GM23248 (cell line): ENCODE results near the gene EGF. TPM values are rescaled to one million over a fixed set of nuclear protein-coding genes. Genes with fewer than 3 reads are reported as not detected.
A peak's percentile ranks its signal among the peaks of the same experiment; 100 is the strongest.
"Not testable (repeated sequence)": the region's sequence is repeated elsewhere in the genome, so short reads cannot be mapped to it uniquely, and the experiment has no call there.

Source experiments
- DNase-seq: peaks from one replicate; pipeline ENCODE4 v3.0.0-alpha.2; 2015
- H2AFZ ChIP-seq: fragments of 200-600 bp; sonication (generic); 2 replicates; pipeline ENCODE4 v1.6.1; 2016; ENCODE audit warnings: antibody characterized with exemption
- H3F3A ChIP-seq: fragments of 200-600 bp; sonication (generic); 2 replicates; pipeline ENCODE4 v1.6.1; 2016; ENCODE audit warnings: mild to moderate bottlenecking, antibody characterized with exemption, mixed run types; ENCODE audit not compliant: insufficient read depth
- H3K27ac ChIP-seq: fragments of 200-600 bp; sonication (generic); 2 replicates; pipeline ENCODE4 v1.5.1; 2016; ENCODE audit warnings: mild to moderate bottlenecking
- H3K27me3 ChIP-seq: fragments of 200-600 bp; sonication (generic); replicated peaks from 2 replicates; pipeline ENCODE4 v1.6.1; 2016; ENCODE audit warnings: mild to moderate bottlenecking; ENCODE audit not compliant: insufficient read depth
- H3K36me3 ChIP-seq: fragments of 200-600 bp; sonication (generic); 2 replicates; pipeline ENCODE4 v1.6.1; 2016; ENCODE audit warnings: low read depth, mild to moderate bottlenecking
- H3K4me1 ChIP-seq: fragments of 200-600 bp; sonication (generic); 2 replicates; pipeline ENCODE4 v1.6.1; 2016; ENCODE audit warnings: mild to moderate bottlenecking; ENCODE audit not compliant: insufficient read depth
- H3K4me2 ChIP-seq: fragments of 200-600 bp; sonication (generic); one replicate; pipeline ENCODE4 v1.6.1; 2016; ENCODE audit warnings: mild to moderate bottlenecking; ENCODE audit not compliant: unreplicated experiment
- H3K4me3 ChIP-seq: fragments of 200-600 bp; sonication (generic); 2 replicates; pipeline ENCODE4 v1.5.1; 2016; ENCODE audit warnings: mild to moderate bottlenecking
- H3K79me2 ChIP-seq: fragments of 200-600 bp; sonication (generic); 2 replicates; pipeline ENCODE4 v1.6.1; 2016; ENCODE audit warnings: mild to moderate bottlenecking; ENCODE audit not compliant: insufficient read depth
- H3K9ac ChIP-seq: fragments of 200-600 bp; sonication (generic); 2 replicates; pipeline ENCODE4 v1.6.1; 2016; ENCODE audit warnings: mild to moderate bottlenecking
- H3K9me2 ChIP-seq: fragments of 200-600 bp; sonication (generic); 2 replicates; pipeline ENCODE4 v1.6.1; 2016; ENCODE audit warnings: mixed run types, mild to moderate bottlenecking, moderate library complexity; ENCODE audit not compliant: insufficient read depth
- H3K9me3 ChIP-seq: fragments of 200-600 bp; sonication (generic); one replicate; pipeline ENCODE4 v1.6.1; 2017; ENCODE audit warnings: low read depth
- H4K20me1 ChIP-seq: fragments of 200-600 bp; sonication (generic); 2 replicates; pipeline ENCODE4 v1.6.0; 2016; ENCODE audit not compliant: insufficient read depth
- EZH2 ChIP-seq: fragments of 200-600 bp; sonication (generic); IDR thresholded peaks from 2 replicates; pipeline ENCODE4 v1.6.1; 2018; ENCODE audit warnings: antibody characterized with exemption, mild to moderate bottlenecking; ENCODE audit not compliant: insufficient read depth, poor library complexity, severe bottlenecking
- EZH2phosphoT487 ChIP-seq: fragments of 200-600 bp; sonication (generic); IDR thresholded peaks from 2 replicates; pipeline ENCODE4 v1.6.1; 2018; ENCODE audit warnings: antibody characterized with exemption, moderate library complexity, mild to moderate bottlenecking, low read depth; ENCODE audit not compliant: insufficient read depth
- WGBS, 2 experiments: methylation state at CpG; one replicate each; pipeline ENCODE4 v1.1.6; 2015 to 2017; ENCODE audit warnings: low lambda C conversion rate in 2 of 2, low coverage in 1 of 2; ENCODE audit errors: missing lambda C conversion rate in 2 of 2; 5-methylcytosine and 5-hydroxymethylcytosine counted together
- in situ Hi-C: fragments of 300-500 bp; cut with MboI; formaldehyde crosslinking; loops from 2 replicates; pipeline ENCODE4 v1.15.0; 2020
- polyA plus RNA-seq: library from polyadenylated mRNA; unstranded; fragments of >200 nt; fragmentation: Nextera tagmentation; extraction: Ambion mirVana; gene quantifications from 2 replicates; pipeline ENCODE4 v1.2.1, GENCODE V29; 2016
- total RNA-seq: library from RNA; depleted of rRNA; stranded (reverse); fragments of >200 nt; shearing (Covaris generic); gene quantifications from 2 replicates; pipeline ENCODE4 v1.2.3, GENCODE V29; 2014

The EGF gene
- total and polyA plus RNA-seq, 2 experiments from 2014 or later = 0.43 TPM; not detected in 1

GRCh38 chr4:109872950-109873656, 39.6 kb upstream of the EGF start:
- Histone ChIP-seq H2AFZ (peak overlapping the region; percentile 49), H3F3A (no peaks in the 10 kb centered on the region), H3K79me2 (no peaks in the 10 kb centered on the region), H3K9me3 (no peaks in the 10 kb centered on the region), H3K36me3 (no peaks in the 10 kb centered on the region), H3K9me2 (no peaks in the 10 kb centered on the region), H3K4me2 (no peak overlapping the region), H3K27me3 (no peaks in the 10 kb centered on the region), H4K20me1 (no peaks in the 10 kb centered on the region; the same call in 1 of the 2 replicates), H3K4me1 (no peaks in the 10 kb centered on the region), H3K4me3 (no peak overlapping the region), H3K27ac (no peak overlapping the region), H3K9ac (no peak overlapping the region)
- whole genome bisulfite sequencing, 2 experiments = 78 to 87% methylated on average over 6 of the region's 6 CpGs
- TF ChIP-seq EZH2 = no peak
- no peak for TF ChIP-seq EZH2phosphoT487
- DNase-seq = no peak
- in situ Hi-C loops = no loop called here

DNA sequence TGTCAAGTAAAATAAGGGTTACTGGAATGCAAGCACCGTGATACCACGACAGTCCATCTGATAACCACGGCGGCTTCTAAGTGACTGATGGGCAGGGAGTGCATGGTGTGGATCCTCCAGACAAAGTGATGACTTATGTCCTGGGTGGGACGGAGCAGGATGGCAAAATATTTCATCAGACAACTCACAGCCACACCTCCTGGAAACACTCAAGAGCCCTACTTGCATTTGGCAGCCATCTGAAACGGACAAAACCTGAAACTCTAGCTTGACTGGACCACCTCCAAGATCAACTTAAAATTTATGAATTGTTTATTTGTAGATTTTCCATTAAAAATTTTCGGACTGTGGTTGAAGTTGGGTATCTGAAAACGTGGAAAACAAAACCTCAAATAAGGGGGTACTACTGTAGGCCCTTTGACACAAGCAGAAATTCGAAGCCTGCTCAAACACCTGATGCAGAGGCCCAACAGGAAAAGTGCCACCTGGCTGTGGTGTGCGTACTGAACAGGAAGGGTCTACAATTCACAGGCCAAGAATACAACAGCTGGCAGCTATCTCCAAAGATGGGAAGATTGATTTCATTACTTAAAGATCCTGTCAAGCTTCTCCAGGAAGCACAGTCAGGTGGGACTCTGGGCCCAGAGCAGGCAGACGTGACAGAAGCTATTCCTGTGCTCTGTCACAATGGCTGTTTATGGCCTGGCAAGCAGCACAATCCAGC, 38.7 kb upstream of the EGF start:
- Histone ChIP-seq H3K36me3 (no peaks in the 10 kb centered on the region), H3K4me1 (no peaks in the 10 kb centered on the region), H3K4me2 (no peak overlapping the region), H3K4me3 (no peak overlapping the region), H4K20me1 (no peaks in the 10 kb centered on the region; the same call in 1 of the 2 replicates), H3K9ac (no peak overlapping the region), H3K27me3 (no peaks in the 10 kb centered on the region), H3K9me2 (no peaks in the 10 kb centered on the region), H3K79me2 (no peaks in the 10 kb centered on the region), H3K27ac (no peak overlapping the region), H3F3A (no peaks in the 10 kb centered on the region), H2AFZ (peak overlapping the region; percentile 49), H3K9me3 (no peaks in the 10 kb centered on the region)
- 35 to 36% methylated on average over 11 of the region's 11 CpGs for WGBS, 2 experiments
- in situ Hi-C loops = no loop called here
- DNase-seq = peak; percentile 37
- TF ChIP-seq EZH2phosphoT487 (no peak), EZH2 (no peak)

- in situ Hi-C loops = no loop called here
- 59 to 89% methylated on average over 1 of the region's 1 CpG for WGBS, 2 experiments
- no peaks in the 10 kb centered on the region for H3K9me3 ChIP-seq
- DNase-seq = no peak
- H4K20me1 ChIP-seq = no peaks in the 10 kb centered on the region; the same call in 1 of the 2 replicates
- no peaks in the 10 kb centered on the region for H3K79me2 ChIP-seq
- no peaks in the 10 kb centered on the region for H3K36me3 ChIP-seq
- no peaks in the 10 kb centered on the region for H3F3A ChIP-seq
- H3K9me2 ChIP-seq = no peaks in the 10 kb centered on the region
- no peak overlapping the region for H2AFZ ChIP-seq
- no peak overlapping the region for H3K9ac ChIP-seq
- H3K4me1 ChIP-seq = no peaks in the 10 kb centered on the region
- TF ChIP-seq EZH2phosphoT487 (no peak), EZH2 (no peak)
- H3K27ac ChIP-seq = no peak overlapping the region
- no peaks in the 10 kb centered on the region for H3K27me3 ChIP-seq
- no peak overlapping the region for H3K4me2 ChIP-seq
- H3K4me3 ChIP-seq = no peak overlapping the region
Measured at GRCh38 chr4:109875106-109875505, 37.6 kb upstream of the EGF start.

DNA sequence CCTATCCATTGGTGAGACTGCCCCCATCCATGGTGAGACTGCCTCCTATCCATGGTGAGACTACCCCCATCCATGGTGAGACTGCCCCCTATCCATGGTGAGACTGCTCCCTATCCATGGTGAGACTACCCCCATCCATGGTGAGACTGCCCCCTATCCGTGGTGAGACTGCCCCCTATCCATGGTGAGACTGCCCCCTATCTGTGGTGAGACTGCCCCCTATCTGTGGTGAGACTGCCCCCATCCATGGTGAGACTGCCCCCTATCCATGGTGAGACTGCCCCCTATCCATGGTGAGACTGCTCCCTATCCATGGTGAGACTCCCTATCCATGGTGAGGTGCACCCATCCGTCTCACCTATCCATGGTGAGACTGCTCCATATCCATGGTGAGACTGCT, 37.1 kb upstream of the EGF start:
- H3K4me3 ChIP-seq = not testable (repeated sequence)

More for the DNA sequence above, 37.1 kb upstream of the EGF start:
- H3K4me2 ChIP-seq, H3K9me2 ChIP-seq, in situ Hi-C loops, H3K79me2 ChIP-seq, H3K36me3 ChIP-seq, H3K9me3 ChIP-seq, H4K20me1 ChIP-seq, H3K27me3 ChIP-seq, H3F3A ChIP-seq, H3K9ac ChIP-seq, H3K4me1 ChIP-seq, H2AFZ ChIP-seq, H3K27ac ChIP-seq, DNase-seq: not testable (repeated sequence)
- WGBS, 2 experiments = 69 to 100% methylated on average over 1 to 2 of the region's 2 CpGs
